ENCODE results near the gene TBX19.
"Not testable (repeated sequence)": the region's sequence is repeated elsewhere in the genome, so short reads cannot be mapped to it uniquely, and the experiment has no call there.

The TBX19 gene

GRCh38 chr1:168320149-168320548 is 39.5 kb downstream of the TBX19 start:
- no peak for DNase-seq (ENCODE audit: low read depth)

DNA sequence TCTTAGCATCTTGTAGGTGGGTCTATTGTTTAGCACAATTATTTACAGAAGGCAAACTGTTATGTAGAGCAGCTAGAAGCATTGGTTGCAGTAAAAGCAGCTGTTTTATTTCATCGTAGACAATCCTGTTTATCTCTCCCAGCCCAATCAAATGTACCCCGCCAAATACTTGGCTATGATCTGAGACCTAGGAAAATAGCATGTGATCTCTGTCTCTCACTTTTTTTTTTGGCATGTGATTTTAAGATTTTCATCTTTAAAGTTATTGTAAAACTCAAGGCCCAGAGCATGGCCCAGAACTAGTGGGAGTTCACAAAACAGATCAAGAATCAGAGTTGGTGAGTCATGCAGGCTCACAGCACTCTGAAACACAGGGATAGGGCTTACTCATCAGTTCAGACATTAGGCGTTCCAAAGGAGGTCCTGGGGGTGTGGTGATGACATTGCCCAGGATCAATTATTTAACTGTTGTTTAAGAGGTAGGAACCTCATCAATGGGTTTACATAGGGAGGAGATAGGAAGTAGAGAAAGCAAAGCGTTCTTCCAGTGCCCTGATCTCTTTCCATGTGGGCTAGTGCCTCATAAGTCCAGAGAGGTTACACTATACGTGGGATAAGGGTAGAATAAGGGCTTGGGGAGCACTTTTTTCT is 40.2 kb downstream of the TBX19 start:
- peak; percentile 73 for DNase-seq (ENCODE audit: low read depth)

- DNase-seq (ENCODE audit: low read depth) = no peak
These were observed 41.3 kb downstream of the TBX19 start for GRCh38 chr1:168321945-168322344.

- no peak for DNase-seq (ENCODE audit: low read depth)
These were observed 44.2 kb downstream of the TBX19 start for GRCh38 chr1:168324745-168325425.

GRCh38 chr1:168328731-168329364 is 48.2 kb downstream of the TBX19 start:
- DNase-seq (ENCODE audit: low read depth) = no peak

DNA sequence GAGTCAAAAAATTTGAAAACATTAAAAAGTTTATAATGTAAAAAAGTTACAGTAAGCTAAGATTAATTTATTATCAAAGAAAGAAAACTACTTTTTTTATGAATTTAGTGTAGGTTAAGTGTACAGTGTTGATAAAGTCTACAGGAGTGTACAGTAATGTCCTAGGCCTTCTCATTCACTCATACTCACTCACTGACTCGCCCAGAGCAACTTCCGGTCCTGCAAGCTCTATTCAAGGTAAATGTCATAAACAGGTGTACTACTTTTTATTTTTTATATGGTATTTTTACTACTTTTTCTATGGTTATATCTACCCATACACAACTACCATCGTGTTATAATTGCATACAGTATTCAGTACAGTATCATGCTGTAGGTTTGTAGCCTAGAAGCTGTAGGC is 49.6 kb downstream of the TBX19 start:
- no peak for DNase-seq (ENCODE audit: low read depth)

DNA sequence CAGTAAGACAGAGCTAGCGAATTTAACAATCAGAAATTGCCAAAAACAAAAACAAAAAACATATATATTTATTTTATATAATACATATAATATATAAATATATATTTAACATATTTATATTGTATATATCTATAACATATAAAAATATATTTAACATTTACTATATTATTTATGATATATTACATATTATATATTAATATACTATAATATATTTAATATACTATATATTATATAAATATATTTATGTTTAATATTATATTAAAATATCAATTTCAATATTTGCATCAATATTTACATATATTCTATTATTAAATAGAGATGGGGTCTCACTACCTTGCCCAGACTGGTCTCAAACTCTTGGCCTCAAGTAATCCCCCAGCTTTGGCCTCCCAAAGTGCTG is 50.9 kb downstream of the TBX19 start:
- no peak for DNase-seq (ENCODE audit: low read depth)

GRCh38 chr1:168333562-168334276 is 53.0 kb downstream of the TBX19 start:
- no peak for DNase-seq (ENCODE audit: low read depth)

- DNase-seq (ENCODE audit: low read depth) = no peak
These were observed 54.8 kb downstream of the TBX19 start for GRCh38 chr1:168335500-168335899.

- DNase-seq (ENCODE audit: low read depth) = no peak
These were observed 58.2 kb downstream of the TBX19 start for GRCh38 chr1:168338589-168339503.

DNA sequence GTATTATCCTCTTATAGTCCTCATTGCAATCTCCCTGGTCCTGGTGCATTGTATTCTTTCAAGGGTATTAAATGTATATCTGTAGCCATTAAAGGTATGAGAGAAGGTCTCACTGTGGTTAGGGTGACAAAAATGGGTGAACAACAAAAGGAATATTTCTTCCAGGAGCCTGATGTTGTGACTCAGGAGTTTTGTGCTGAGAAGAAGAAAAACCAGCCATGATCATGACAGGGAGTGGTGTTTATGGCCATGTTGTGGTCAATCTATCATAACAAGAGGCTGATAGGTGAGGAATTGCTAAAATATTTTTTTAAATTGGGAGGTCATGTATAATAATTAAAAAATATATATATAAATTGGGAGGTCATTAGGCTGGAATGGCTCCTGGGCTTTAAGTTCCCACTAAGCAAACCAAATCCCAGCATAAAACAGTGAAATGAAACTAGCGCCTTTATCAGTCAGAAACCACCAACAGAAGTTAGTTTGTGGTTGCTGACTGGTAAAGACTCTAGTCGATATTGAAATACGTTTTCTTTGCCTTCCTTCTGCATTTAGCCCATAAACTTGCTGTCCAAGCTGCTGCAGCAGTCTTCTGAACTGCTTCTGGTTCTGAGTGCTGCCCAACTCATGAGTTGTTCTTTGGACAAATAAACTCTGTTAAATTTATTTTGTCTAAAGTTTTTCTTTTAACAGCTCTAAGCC is 60.3 kb downstream of the TBX19 start:
- no peak for DNase-seq (ENCODE audit: low read depth)

- no peak for DNase-seq (ENCODE audit: low read depth)
These were observed 60.9 kb downstream of the TBX19 start for GRCh38 chr1:168341483-168341975.

- peak; percentile 43 for DNase-seq (ENCODE audit: low read depth)
These were observed 62.0 kb downstream of the TBX19 start for GRCh38 chr1:168342572-168343280.

GRCh38 chr1:168343566-168343965 is 62.9 kb downstream of the TBX19 start:
- no peak for DNase-seq (ENCODE audit: low read depth)

DNA sequence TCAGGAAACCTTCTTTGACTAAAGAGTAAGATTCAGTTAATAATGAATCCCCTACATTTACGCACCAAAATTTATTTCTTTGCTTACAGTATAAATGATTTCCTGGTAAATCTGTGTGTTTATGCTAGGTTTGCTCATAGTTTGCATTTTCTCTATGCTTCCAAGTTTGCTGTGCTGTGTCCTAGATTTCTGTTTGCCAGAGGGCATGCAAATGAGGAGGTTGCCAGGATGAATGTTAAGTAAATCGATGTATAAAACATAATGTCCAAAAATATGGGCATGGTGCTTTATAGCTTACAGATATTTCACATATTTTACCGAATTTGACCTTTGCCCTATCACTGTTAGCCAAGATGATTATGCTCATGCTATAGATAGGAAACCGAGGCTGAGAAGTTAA is 63.8 kb downstream of the TBX19 start:
- no peak for DNase-seq (ENCODE audit: low read depth)

- DNase-seq (ENCODE audit: low read depth) = no peak
These were observed 65.3 kb downstream of the TBX19 start for GRCh38 chr1:168345939-168346338.

DNA sequence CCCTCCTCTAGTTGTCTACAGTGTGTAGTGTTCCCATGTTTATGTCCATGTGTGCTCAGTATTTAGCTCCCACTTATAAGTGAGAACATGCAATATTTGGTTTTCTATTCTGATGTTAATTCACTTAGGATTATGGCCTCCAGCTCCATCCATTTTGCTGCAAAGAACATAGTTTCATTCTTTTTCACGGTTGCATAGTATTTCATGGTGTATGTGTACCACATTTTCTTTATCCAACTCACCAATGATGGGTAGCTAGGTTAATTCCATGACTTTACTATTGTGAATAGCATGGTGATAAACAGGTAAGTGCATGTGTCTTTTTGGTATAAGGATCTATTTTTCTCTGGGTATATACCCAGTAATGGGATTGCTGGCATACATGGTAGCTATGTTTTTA is 67.0 kb downstream of the TBX19 start:
- no peak for DNase-seq (ENCODE audit: low read depth)

DNA sequence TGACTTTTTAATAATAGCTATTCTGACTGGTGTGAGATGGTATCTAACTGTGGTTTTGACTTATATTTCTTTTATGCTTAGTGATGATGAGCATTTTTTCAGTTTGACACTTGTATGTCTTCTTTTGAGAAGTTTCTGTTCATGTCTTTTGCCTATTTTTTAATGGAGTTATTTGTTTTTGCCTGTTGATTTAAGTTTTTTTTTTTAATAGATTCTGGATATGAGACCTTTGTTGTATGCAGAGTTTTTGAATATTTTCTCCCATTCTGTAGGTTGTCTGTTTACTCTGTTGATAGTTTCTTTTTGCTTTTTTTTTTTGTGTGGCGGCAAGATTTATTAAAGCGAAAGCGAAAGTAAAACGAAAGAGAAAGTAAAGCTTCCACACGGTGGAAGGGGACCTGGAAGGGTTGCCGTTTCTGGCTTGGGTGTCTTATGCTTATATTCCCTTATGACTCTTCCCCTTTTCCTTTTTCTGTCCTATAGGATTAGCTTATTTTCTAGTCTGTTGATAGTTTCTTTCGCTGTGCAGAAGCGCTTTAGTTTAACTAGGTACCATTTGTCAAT is 67.6 kb downstream of the TBX19 start:
- DNase-seq (ENCODE audit: low read depth) = peak; percentile 18

DNA sequence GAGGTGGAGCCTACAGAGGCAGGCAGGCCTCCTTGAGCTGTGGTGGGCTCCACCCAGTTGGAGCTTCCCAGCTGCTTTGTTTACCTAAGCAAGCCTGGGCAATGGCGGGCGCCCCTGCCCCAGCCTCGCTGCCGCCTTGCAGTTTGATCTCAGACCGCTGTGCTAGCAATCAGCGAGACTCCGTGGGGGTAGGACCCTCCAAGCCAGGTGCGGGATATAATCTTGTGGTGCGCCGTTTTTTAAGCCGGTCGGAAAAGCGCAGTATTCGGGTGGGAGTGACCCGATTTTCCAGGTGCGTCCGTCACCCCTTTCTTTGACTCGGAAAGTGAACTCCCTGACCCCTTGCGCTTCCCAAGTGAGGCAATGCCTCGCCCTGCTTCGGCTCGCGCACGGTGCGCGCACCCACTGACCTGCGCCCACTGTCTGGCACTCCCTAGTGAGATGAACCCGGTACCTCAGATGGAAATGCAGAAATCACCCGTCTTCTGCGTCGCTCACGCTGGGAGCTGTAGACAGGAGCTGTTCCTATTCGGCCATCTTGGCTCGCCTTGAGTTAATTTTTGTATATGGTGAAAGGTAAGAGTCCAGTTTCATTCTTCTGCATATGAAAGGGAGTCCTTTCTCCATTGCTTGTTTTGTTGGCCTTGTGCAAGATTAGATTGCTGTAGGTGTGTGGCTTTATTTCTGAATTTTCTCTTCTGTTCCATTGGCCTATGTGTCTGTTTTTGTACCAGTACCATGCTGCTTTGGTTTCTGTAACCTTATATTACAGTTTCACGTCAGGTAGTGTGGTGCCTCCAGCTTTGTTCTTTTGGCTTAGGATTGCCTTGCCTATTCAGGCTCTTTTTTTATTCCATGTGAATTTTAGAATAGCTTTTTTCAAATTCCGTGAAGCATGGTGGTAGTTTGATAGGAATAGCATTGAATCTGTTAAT is 73.9 kb downstream of the TBX19 start:
- DNase-seq (ENCODE audit: low read depth) = not testable (repeated sequence)

Data from HS-5 (cell line).